NK-92 treated with Interleukin-12 subunit alpha and Interleukin-12 subunit beta, amount 100 ng/mL, for 24 hours (cell line): Measurements from ENCODE around the gene TARS1.
"Not testable (repeated sequence)": the region's sequence is repeated elsewhere in the genome, so short reads cannot be mapped to it uniquely, and the experiment has no call there.

Experiments
- DNase-seq: peaks from one replicate; lab custom pipeline; 2025; lab: John Stamatoyannopoulos, UW

TARS1 gene

GRCh38 chr5:33488558-33489355 is 48.0 kb downstream of the TARS1 start:
- DNase-seq = no peak

GRCh38 chr5:33489481-33490067 is 48.8 kb downstream of the TARS1 start:
- no peak for DNase-seq

- DNase-seq = no peak
These were observed 49.4 kb downstream of the TARS1 start for GRCh38 chr5:33490071-33490665.

DNA sequence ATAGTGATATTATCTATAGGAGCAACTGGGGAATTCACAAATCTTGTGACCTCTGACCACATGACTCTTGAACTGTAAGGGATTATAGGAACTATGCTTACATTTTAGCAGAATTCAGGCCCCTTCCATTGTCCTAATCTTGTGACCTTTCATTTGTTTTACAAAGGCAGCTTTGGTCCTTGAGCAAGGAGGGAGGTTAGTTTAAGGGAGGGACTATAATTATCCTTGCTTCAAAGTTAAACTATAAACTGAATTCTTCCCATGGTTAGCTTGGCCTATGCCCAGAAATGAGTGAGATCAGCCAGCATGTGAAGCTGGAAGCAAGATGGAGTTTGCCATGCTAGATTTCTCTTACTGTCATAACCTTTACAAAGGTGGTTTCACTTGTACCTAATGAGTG is 51.2 kb downstream of the TARS1 start:
- no peak for DNase-seq

DNA sequence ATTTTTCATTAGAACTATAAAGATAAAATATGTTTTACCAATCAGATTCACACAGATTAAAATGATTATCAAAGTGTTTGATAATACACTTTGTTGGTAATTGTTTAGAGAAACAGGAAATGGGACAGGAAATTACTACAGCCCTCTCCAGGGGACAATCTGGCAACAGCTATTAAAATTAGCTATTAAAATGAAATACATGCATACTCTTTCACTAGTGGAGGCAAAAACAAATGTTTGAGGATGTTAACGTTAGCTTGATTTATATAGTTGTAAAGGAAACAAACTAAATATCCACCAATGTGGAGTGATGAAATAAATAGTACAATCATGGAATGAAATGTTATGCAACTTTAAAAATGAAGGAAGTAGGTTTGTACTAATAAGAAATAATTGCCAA is 53.7 kb downstream of the TARS1 start:
- no peak for DNase-seq

DNA sequence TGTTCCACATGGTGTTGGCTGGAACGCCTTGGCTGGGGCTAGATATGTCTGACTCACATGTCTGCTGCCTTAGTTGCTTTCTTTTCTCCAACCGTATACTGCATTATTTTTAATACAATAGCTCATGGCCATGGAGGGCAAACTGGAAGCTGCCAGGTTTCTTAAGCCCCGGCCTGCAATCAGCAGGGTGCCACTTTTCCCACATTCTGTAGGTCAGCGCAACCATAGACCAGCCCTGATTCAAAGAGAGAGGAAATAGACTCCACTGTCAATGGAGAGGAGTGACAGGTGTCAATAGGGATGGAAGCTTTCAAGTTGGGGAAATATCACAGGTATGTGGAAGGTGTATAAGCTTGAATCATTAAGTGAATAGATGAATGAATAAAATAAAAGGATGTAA is 60.5 kb downstream of the TARS1 start:
- DNase-seq = no peak

DNA sequence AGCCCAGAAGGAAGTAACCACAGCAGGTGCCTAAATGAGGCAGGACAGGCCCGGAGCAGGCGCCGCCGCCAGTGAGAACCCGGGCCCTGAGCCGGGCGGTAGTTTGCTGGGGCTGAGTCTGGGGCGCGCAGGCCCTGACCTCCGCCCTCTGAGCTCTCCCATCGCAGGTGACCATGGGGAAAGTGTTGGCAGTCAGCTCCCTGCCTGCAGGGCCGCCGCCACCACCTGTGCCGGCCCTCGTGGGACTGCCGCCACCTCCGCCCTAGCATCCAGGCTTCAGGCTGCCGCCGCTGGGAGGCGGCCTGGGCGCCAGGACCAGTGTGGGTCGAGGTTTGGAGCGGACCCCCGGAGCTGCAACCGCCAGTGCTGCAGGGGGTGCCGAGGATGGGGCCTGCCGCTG is 61.1 kb downstream of the TARS1 start:
- no peak for DNase-seq

- no peak for DNase-seq
These were observed 63.8 kb downstream of the TARS1 start for GRCh38 chr5:33504570-33504969.

GRCh38 chr5:33507426-33507825 is 66.7 kb downstream of the TARS1 start:
- DNase-seq = no peak

DNA sequence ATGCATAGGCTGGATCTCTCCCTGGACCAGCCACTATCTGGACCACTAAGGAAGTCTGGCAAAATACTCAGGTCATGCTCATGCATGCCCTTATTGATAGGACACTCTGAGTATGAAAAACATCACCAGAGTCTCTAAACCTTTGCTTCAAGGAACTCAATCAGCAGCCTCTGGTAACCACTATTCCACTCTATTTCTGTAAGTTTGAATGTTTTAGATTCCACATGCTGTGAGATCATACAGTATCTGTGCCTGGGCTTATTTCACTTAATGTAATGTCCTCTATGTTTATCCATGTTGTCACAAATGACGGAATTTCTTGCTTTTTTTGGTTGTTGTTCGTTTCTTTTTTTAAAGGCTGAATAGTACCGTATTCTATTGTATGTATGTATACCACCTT is 68.3 kb downstream of the TARS1 start:
- DNase-seq = no peak

- no peak for DNase-seq
These were observed 72.9 kb downstream of the TARS1 start for GRCh38 chr5:33513462-33514185.

DNA sequence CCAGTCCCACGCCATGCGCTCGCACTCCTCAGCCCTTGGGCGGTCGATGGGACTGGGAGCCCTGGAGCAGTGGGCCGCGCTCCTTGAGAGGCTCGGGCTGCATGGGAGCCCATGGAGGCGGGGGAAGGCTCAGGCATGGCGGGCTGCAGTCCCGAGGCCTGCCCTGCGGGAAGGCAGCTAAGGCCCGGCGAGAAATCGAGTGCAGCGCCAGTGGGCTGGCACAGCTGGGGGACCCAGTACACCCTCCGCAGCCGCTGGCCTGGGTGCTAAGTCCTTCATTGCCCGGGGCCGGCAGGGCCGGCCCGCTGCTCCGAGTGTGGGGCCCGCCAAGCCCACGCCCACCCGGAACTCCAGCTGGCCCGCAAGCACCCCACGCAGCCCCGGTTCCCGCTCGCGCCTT is 74.6 kb downstream of the TARS1 start:
- DNase-seq = not testable (repeated sequence)

DNA sequence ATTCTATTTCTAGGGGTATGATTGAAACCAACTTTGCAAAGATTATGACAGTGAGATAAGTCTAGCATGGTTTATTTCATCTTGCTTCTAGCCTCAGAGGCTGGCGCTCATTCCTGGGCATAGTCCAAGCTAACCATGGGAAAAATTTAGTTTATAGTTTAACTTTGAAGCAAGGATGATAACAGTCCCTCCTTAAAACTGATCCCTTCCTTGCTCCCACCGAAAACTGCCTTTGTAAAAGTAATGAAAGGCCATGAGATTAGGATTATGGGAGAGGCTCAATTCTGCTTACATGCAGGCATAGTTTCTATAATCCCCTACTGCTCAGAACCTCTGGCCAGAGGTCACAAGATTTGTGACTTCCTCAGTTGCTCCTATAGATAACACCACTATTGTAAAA is 75.7 kb downstream of the TARS1 start:
- no peak for DNase-seq
